Measurements from ENCODE around the gene SRD5A1. TPM values are rescaled to one million over a fixed set of nuclear protein-coding genes. Genes with fewer than 3 reads are reported as not detected.

The SRD5A1 gene
- total RNA-seq, 1 experiment from 2014 or later: 52.3 TPM

DNA sequence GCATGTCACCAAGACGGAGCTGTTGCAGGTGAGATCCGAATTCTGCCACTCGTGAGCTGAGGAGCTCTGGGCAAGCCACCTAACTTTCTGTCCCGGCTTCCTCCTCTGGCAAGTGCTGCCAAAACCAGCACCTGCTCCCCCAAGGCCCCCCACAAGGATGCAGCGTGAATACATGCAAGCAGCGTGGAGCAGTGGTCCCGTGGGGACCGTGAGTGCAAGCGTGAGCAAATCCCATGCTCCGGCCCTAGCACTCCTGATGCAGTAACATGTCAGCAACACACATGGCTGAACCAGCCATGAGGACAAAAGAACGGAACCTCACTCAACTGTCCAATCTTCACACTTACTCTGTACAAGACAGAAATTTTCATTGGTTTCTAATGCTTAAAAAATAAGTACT is 31.4 kb upstream of the SRD5A1 start:
- H3K27me3 ChIP-seq (ENCODE audit: insufficient read depth, low read depth): no peaks in the 10 kb centered on the region
- TF ChIP-seq EZH2 (IDR thresholded peaks at IDR 0.05; ENCODE audit: low read depth): no peak
- TF ChIP-seq, protein P1, sequence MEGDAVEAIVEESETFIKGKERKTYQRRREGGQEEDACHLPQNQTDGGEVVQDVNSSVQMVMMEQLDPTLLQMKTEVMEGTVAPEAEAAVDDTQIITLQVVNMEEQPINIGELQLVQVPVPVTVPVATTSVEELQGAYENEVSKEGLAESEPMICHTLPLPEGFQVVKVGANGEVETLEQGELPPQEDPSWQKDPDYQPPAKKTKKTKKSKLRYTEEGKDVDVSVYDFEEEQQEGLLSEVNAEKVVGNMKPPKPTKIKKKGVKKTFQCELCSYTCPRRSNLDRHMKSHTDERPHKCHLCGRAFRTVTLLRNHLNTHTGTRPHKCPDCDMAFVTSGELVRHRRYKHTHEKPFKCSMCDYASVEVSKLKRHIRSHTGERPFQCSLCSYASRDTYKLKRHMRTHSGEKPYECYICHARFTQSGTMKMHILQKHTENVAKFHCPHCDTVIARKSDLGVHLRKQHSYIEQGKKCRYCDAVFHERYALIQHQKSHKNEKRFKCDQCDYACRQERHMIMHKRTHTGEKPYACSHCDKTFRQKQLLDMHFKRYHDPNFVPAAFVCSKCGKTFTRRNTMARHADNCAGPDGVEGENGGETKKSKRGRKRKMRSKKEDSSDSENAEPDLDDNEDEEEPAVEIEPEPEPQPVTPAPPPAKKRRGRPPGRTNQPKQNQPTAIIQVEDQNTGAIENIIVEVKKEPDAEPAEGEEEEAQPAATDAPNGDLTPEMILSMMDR (conservative IDR thresholded peaks at IDR 0.05): no peak

DNA sequence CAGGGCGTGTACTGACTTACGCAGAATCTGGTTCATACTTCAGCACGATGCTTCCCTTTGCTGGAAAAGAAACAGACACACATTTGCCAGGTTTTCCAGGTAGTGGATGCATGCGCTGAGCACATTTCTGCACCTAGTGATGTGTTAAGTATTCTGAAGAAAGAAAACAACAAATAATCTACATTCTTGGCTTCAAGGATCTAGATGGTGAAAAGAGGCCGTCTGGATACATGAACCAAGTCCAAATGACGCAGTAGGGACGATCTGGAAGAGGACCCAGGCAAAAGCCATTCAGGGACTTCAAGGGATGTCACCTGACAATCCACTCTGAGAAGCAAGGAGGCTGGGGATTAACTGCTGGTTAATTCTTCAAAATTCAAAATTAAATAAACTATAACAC is 30.8 kb upstream of the SRD5A1 start:
- BruUV-seq (replicated peaks): no TSS peak
- H3K4me1 ChIP-seq (replicated peaks; ENCODE audit: insufficient read depth): no peaks in the 10 kb centered on the region
- CTCF ChIA-PET: no interaction called here
- no peak overlapping the region for H3K27ac ChIP-seq
- no peak overlapping the region for H3K4me3 ChIP-seq
- H3K9me2 ChIP-seq (ENCODE audit: insufficient read depth): no peaks in the 10 kb centered on the region
- H4K20me1 ChIP-seq (ENCODE audit: insufficient read depth): peaks cover 21% of the 10 kb centered on the region
- POLR2A ChIA-PET (ENCODE audit: unreplicated experiment): no interaction called here
- TF ChIP-seq, protein P1 (conservative IDR thresholded peaks at IDR 0.05): no peak
- TF ChIP-seq EZH2 (IDR thresholded peaks at IDR 0.05; ENCODE audit: low read depth): no peak
- no peak overlapping the region for H3K4me2 ChIP-seq
- intact Hi-C loops (cut with micrococcal nuclease; ENCODE audit: unreplicated experiment): no loop called here
- no peaks in the 10 kb centered on the region for H3K9me3 ChIP-seq (ENCODE audit: insufficient read depth, low read depth)
- no peaks in the 10 kb centered on the region for H3K79me2 ChIP-seq (ENCODE audit: low read depth)
- peaks cover 69% of the 10 kb centered on the region for H3K36me3 ChIP-seq (ENCODE audit: low read depth)
- peaks cover 10% of the 10 kb centered on the region for H3F3A ChIP-seq (ENCODE audit: insufficient read depth, low read depth)
- H3K27me3 ChIP-seq (ENCODE audit: insufficient read depth, low read depth): no peaks in the 10 kb centered on the region
- no peak overlapping the region for H2AFZ ChIP-seq
- DNase-seq: no peak

More for the DNA sequence above, 31.4 kb upstream of the SRD5A1 start:
- H2AFZ ChIP-seq: no peak overlapping the region
- H3K79me2 ChIP-seq (ENCODE audit: low read depth): no peaks in the 10 kb centered on the region
- POLR2A ChIA-PET (ENCODE audit: unreplicated experiment): no interaction called here
- no peaks in the 10 kb centered on the region for H3K9me3 ChIP-seq (ENCODE audit: insufficient read depth, low read depth)
- no peak for DNase-seq
- no TSS peak for BruUV-seq (replicated peaks)
- peaks cover 15% of the 10 kb centered on the region for H4K20me1 ChIP-seq (ENCODE audit: insufficient read depth)
- H3K27ac ChIP-seq: no peak overlapping the region
- CTCF ChIA-PET: no interaction called here
- H3K4me2 ChIP-seq: no peak overlapping the region
- peaks cover 8% of the 10 kb centered on the region for H3F3A ChIP-seq (ENCODE audit: insufficient read depth, low read depth)
- peaks cover 62% of the 10 kb centered on the region for H3K36me3 ChIP-seq (ENCODE audit: low read depth)
- H3K9me2 ChIP-seq (ENCODE audit: insufficient read depth): no peaks in the 10 kb centered on the region
- H3K4me1 ChIP-seq (replicated peaks; ENCODE audit: insufficient read depth): no peaks in the 10 kb centered on the region
- H3K4me3 ChIP-seq: no peak overlapping the region
- intact Hi-C loops (cut with micrococcal nuclease; ENCODE audit: unreplicated experiment): no loop called here

DNA sequence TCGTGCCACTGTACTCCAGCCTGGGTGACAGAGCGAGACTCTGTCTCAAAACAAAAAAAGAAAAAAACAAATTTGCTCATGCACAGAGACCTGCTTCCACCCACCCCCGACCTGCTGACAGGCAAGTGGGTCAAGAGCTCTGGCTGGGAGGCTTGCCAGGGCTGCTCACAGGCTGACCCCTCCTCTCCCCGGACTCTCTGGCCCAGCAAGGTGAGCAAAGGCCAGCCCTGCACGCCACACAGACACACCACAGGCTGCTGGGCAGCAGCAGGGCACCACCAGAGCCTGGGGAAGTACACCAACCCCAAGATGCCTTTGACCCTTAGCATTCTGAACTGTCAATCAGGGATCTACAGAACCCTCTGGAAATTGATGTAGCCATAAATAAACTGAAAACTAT is 29.6 kb upstream of the SRD5A1 start:
- no peak overlapping the region for H2AFZ ChIP-seq
- H3K4me1 ChIP-seq (replicated peaks; ENCODE audit: insufficient read depth): no peaks in the 10 kb centered on the region
- H3K36me3 ChIP-seq (ENCODE audit: low read depth): peaks cover 80% of the 10 kb centered on the region
- H3K79me2 ChIP-seq (ENCODE audit: low read depth): no peaks in the 10 kb centered on the region
- intact Hi-C loops (cut with micrococcal nuclease; ENCODE audit: unreplicated experiment): no loop called here
- no peak overlapping the region for H3K27ac ChIP-seq
- no peak overlapping the region for H3K4me2 ChIP-seq
- no peaks in the 10 kb centered on the region for H3K27me3 ChIP-seq (ENCODE audit: insufficient read depth, low read depth)
- TF ChIP-seq, protein P1 (conservative IDR thresholded peaks at IDR 0.05): no peak
- no peak for TF ChIP-seq EZH2 (IDR thresholded peaks at IDR 0.05; ENCODE audit: low read depth)
- no peaks in the 10 kb centered on the region for H3K9me3 ChIP-seq (ENCODE audit: insufficient read depth, low read depth)
- no peaks in the 10 kb centered on the region for H3K9me2 ChIP-seq (ENCODE audit: insufficient read depth)
- CTCF ChIA-PET: no interaction called here
- BruUV-seq (replicated peaks): no TSS peak
- H4K20me1 ChIP-seq (ENCODE audit: insufficient read depth): peaks cover 33% of the 10 kb centered on the region
- no peak for DNase-seq
- POLR2A ChIA-PET (ENCODE audit: unreplicated experiment): no interaction called here
- no peak overlapping the region for H3K4me3 ChIP-seq
- peaks cover 14% of the 10 kb centered on the region for H3F3A ChIP-seq (ENCODE audit: insufficient read depth, low read depth)
